Type B pancreatic cell (in vitro differentiated cells): ENCODE data around the gene CTBP2. TPM values are rescaled to one million over a fixed set of nuclear protein-coding genes. Genes with fewer than 3 reads are reported as not detected.

Source experiments
- DNase-seq: peaks from one replicate; pipeline ENCODE4 v3.0.0; 2021; ENCODE audit warnings: mixed read lengths; ENCODE audit not compliant: unreplicated experiment; ENCODE audit errors: extremely low spot score
- H3K27ac Mint-ChIP-seq: 2 replicates; pipeline ENCODE4 v1.8.0; 2021; ENCODE audit warnings: mild to moderate bottlenecking, mixed read lengths
- H3K27me3 Mint-ChIP-seq: 2 replicates; pipeline ENCODE4 v1.8.0; 2021; ENCODE audit warnings: mixed read lengths
- H3K36me3 Mint-ChIP-seq: 2 replicates; pipeline ENCODE4 v1.8.0; 2021; ENCODE audit warnings: mixed read lengths
- H3K4me1 Mint-ChIP-seq: one replicate; pipeline ENCODE4 v1.8.0; 2021; ENCODE audit warnings: mixed read lengths; ENCODE audit not compliant: unreplicated experiment
- H3K4me3 Mint-ChIP-seq: 2 replicates; pipeline ENCODE4 v1.8.0; 2021; ENCODE audit warnings: mild to moderate bottlenecking, mixed read lengths
- H3K9me3 Mint-ChIP-seq: 2 replicates; pipeline ENCODE4 v1.8.0; 2021; ENCODE audit warnings: mixed read lengths
- CTCF ChIP-seq: fragments of 200-600 bp; sonication (generic); conservative IDR thresholded peaks from 2 replicates; pipeline ENCODE4 v1.5.0; 2021; ENCODE audit warnings: antibody characterized with exemption, mild to moderate bottlenecking
- long read RNA-seq: library from polyadenylated mRNA; unstranded; transcript quantifications from one replicate; pipeline ENCODE4 v2.0.0, GENCODE V29; 2020
- total RNA-seq: library from RNA; stranded (reverse); gene quantifications from 2 replicates; pipeline ENCODE4 v1.2.1, GENCODE V29; 2021; ENCODE audit warnings: low replicate concordance

Gene CTBP2
- 101 and 113 TPM in 2 replicates for total RNA-seq
- long read RNA-seq, full-length matches to known transcripts, result 2 of 33 reads
- long read RNA-seq, partial matches to known transcripts, result 16 of 33 reads
- long read RNA-seq, other reads (novel, unspliced or antisense), result 15 of 33 reads

- peak within 1 kb of the TSS; percentile 89 for H3K27ac Mint-ChIP-seq
These were observed at the start of gene CTBP2 for GRCh38 chr10:125159932-125160855. Gene CTBP2, minus strand, starts transcription at chr10:125160563.

GRCh38 chr10:125209591-125210355, 49.4 kb upstream of the CTBP2 start:
- peak overlapping the region; percentile 21 for H3K27ac Mint-ChIP-seq

More at GRCh38 chr10:125159932-125160855, at the start of gene CTBP2:
- no peak for TF ChIP-seq CTCF
- Mint-ChIP-seq H3K4me1 (peaks cover 27% of the 10 kb centered on the region), H3K27me3 (no peaks in the 10 kb centered on the region), H3K4me3 (peak within 1 kb of the TSS; percentile 89), H3K9me3 (no peaks in the 10 kb centered on the region), H3K36me3 (no peaks in the 10 kb centered on the region)
- peak; percentile 79 for DNase-seq

GRCh38 chr10:125208854-125209565, 48.6 kb upstream of the CTBP2 start:
- peaks cover 19% of the 10 kb centered on the region for H3K27me3 Mint-ChIP-seq
- peaks cover 4% of the 10 kb centered on the region for H3K9me3 Mint-ChIP-seq
- H3K4me1 Mint-ChIP-seq, result peaks cover 8% of the 10 kb centered on the region
- DNase-seq, result no peak
- peak overlapping the region; percentile 21 for H3K27ac Mint-ChIP-seq
- no peak for TF ChIP-seq CTCF
- H3K36me3 Mint-ChIP-seq, result no peaks in the 10 kb centered on the region
- no peak overlapping the region for H3K4me3 Mint-ChIP-seq

More at GRCh38 chr10:125209591-125210355, 49.4 kb upstream of the CTBP2 start:
- DNase-seq, result no peak
- Mint-ChIP-seq H3K9me3 (peaks cover 4% of the 10 kb centered on the region), H3K4me1 (peaks cover 8% of the 10 kb centered on the region), H3K36me3 (no peaks in the 10 kb centered on the region), H3K27me3 (peaks cover 19% of the 10 kb centered on the region), H3K4me3 (no peak overlapping the region)
- TF ChIP-seq CTCF, result no peak

- H3K9me3 Mint-ChIP-seq, result peaks cover 4% of the 10 kb centered on the region
- H3K27ac Mint-ChIP-seq, result no peak overlapping the region
- H3K4me3 Mint-ChIP-seq, result no peak overlapping the region
- TF ChIP-seq CTCF, result no peak
- peaks cover 6% of the 10 kb centered on the region for H3K27me3 Mint-ChIP-seq
- H3K4me1 Mint-ChIP-seq, result peaks cover 8% of the 10 kb centered on the region
- DNase-seq, result no peak
- H3K36me3 Mint-ChIP-seq, result no peaks in the 10 kb centered on the region
These were observed 46.3 kb upstream of the CTBP2 start for GRCh38 chr10:125206623-125207022.

- Mint-ChIP-seq H3K4me1 (peaks cover 8% of the 10 kb centered on the region), H3K4me3 (no peak overlapping the region), H3K27me3 (peaks cover 4% of the 10 kb centered on the region), H3K27ac (no peak overlapping the region), H3K36me3 (no peaks in the 10 kb centered on the region), H3K9me3 (no peaks in the 10 kb centered on the region)
- DNase-seq, result no peak
- no peak for TF ChIP-seq CTCF
These were observed 45.1 kb upstream of the CTBP2 start for GRCh38 chr10:125205431-125205830.
